OCI-M2 (cell line): Measurements from ENCODE around the gene CER1.
"Not testable (repeated sequence)": the region's sequence is repeated elsewhere in the genome, so short reads cannot be mapped to it uniquely, and the experiment has no call there.

Source experiments
- DNase-seq: peaks from one replicate; lab custom pipeline; 2025; ENCODE audit not compliant: unreplicated experiment; lab: John Stamatoyannopoulos, UW

Gene CER1

GRCh38 chr9:14719231-14719923 is 3.2 kb downstream of the CER1 start:
- no peak for DNase-seq

GRCh38 chr9:14715102-14715501 is 7.4 kb downstream of the CER1 start:
- DNase-seq = no peak

GRCh38 chr9:14713187-14713767 is 9.3 kb downstream of the CER1 start:
- no peak for DNase-seq

- no peak for DNase-seq
Observed at GRCh38 chr9:14710804-14711203, 11.7 kb downstream of the CER1 start.

GRCh38 chr9:14706530-14707140 is 15.9 kb downstream of the CER1 start:
- DNase-seq = no peak

- no peak for DNase-seq
Observed at GRCh38 chr9:14705079-14705478, 17.5 kb downstream of the CER1 start.

- no peak for DNase-seq
Observed at GRCh38 chr9:14704281-14704680, 18.3 kb downstream of the CER1 start.

GRCh38 chr9:14702200-14702720 is 20.3 kb downstream of the CER1 start:
- no peak for DNase-seq

- DNase-seq = no peak
Observed at GRCh38 chr9:14693251-14693861, 29.2 kb downstream of the CER1 start, which contains the start of gene ZDHHC21. TSS of gene ZDHHC21 (minus strand) at chr9:14693432. CDS start at chr9:14674340, 19,092 bp downstream.

GRCh38 chr9:14692470-14693250 is 29.9 kb downstream of the CER1 start:
- no peak for DNase-seq

- no peak for DNase-seq
Observed at GRCh38 chr9:14690948-14691730, 31.4 kb downstream of the CER1 start.

GRCh38 chr9:14687042-14687719 is 35.4 kb downstream of the CER1 start:
- no peak for DNase-seq

GRCh38 chr9:14686168-14686567 is 36.4 kb downstream of the CER1 start:
- DNase-seq = no peak

- DNase-seq = not testable (repeated sequence)
Observed at GRCh38 chr9:14682616-14683015, 39.9 kb downstream of the CER1 start.

- no peak for DNase-seq
Observed at GRCh38 chr9:14678776-14679175, 43.8 kb downstream of the CER1 start.

- no peak for DNase-seq
Observed at GRCh38 chr9:14677872-14678271, 44.7 kb downstream of the CER1 start.

GRCh38 chr9:14677396-14677795 is 45.1 kb downstream of the CER1 start:
- DNase-seq = no peak

GRCh38 chr9:14674630-14675029 is 47.9 kb downstream of the CER1 start:
- DNase-seq = no peak

GRCh38 chr9:14671377-14671776 is 51.2 kb downstream of the CER1 start:
- no peak for DNase-seq

GRCh38 chr9:14670718-14671117 is 51.8 kb downstream of the CER1 start:
- no peak for DNase-seq
